ENCODE measurements around the gene CFAP251. TPM values are rescaled to one million over a fixed set of nuclear protein-coding genes. Genes with fewer than 3 reads are reported as not detected.

CFAP251 gene
- total and polyA plus RNA-seq, 2 of the 13 experiments (the other 11 are each of a cell fraction or from before 2014, with no cell fraction given): 0.30 to 0.42 TPM

DNA sequence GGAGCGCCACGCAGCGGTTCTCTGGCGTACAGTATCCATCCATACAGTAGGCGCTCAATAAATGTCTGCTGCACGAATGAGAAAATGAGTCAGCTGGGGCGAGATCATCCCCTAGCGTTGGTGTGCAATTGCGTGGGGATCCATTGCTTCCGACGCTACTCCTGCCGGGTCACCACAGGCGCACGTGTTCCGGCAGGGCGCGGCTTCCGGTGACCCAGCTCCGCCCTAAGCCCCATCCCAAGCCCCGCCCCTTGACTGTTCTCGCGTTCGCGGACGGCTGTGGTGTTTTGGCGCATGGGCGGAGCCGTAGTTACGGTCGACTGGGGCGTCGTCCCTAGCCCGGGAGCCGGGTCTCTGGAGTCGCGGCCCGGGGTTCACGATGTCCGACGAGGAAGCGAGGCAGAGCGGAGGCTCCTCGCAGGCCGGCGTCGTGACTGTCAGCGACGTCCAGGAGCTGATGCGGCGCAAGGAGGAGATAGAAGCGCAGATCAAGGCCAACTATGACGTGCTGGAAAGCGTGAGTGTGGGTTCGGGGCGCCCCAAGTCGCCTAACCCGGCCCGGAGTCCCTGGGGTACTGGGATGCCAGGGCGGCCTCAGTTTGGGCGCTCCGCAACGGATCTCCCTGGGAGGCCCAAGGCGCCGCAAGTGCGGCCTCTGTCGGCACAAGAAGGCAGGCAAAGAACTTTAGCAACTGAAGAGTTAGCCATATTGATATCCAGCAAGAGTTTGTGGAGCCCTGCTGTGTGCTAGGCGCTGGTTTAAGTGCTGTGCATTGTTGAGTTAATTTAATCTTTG, 29.7 kb upstream of the CFAP251 start, which contains the start of gene PSMD9 (continued):
- TF ChIP-seq SOX13 (IDR thresholded peaks at IDR 0.05): no peak
- peak in 1 of 2 experiments; percentile 51; a peak in 1 of 4 replicates for TF ChIP-seq SOX13 (CRISPR knock-in tag; conservative IDR thresholded peaks at IDR 0.05 in 1 of 2, IDR thresholded peaks at IDR 0.05 in 1 of 2)
- TF ChIP-seq, protein P1, sequence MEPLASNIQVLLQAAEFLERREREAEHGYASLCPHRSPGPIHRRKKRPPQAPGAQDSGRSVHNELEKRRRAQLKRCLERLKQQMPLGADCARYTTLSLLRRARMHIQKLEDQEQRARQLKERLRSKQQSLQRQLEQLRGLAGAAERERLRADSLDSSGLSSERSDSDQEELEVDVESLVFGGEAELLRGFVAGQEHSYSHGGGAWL (CRISPR knock-in tag; IDR thresholded peaks at IDR 0.05): peak; percentile 94
- peak; percentile 96 for TF ChIP-seq ZNF891 (CRISPR knock-in tag; IDR thresholded peaks at IDR 0.05)
- 0 out of 2 replicates have a peak, but pooled peaks have one; percentile 21 for TF ChIP-seq KDM6A (CRISPR knock-in tag; IDR thresholded peaks at IDR 0.05; ENCODE audit: low read depth)
- peak; percentile 86 for TF ChIP-seq SNAPC2 (CRISPR knock-in tag; IDR thresholded peaks at IDR 0.05)
- TF ChIP-seq, protein P2, sequence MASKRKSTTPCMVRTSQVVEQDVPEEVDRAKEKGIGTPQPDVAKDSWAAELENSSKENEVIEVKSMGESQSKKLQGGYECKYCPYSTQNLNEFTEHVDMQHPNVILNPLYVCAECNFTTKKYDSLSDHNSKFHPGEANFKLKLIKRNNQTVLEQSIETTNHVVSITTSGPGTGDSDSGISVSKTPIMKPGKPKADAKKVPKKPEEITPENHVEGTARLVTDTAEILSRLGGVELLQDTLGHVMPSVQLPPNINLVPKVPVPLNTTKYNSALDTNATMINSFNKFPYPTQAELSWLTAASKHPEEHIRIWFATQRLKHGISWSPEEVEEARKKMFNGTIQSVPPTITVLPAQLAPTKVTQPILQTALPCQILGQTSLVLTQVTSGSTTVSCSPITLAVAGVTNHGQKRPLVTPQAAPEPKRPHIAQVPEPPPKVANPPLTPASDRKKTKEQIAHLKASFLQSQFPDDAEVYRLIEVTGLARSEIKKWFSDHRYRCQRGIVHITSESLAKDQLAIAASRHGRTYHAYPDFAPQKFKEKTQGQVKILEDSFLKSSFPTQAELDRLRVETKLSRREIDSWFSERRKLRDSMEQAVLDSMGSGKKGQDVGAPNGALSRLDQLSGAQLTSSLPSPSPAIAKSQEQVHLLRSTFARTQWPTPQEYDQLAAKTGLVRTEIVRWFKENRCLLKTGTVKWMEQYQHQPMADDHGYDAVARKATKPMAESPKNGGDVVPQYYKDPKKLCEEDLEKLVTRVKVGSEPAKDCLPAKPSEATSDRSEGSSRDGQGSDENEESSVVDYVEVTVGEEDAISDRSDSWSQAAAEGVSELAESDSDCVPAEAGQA (IDR thresholded peaks at IDR 0.05; ENCODE audit: low read depth): peak; percentile 80; the same call in 1 of the 2 replicates
- TF ChIP-seq, protein P2 (CRISPR knock-in tag; IDR thresholded peaks at IDR 0.05; ENCODE audit: borderline replicate concordance): no peak
- peak; percentile 98; the same call in 1 of the 2 replicates for TF ChIP-seq ZNF383 (CRISPR knock-in tag; IDR thresholded peaks at IDR 0.05; ENCODE audit: borderline replicate concordance)
- peak; percentile 90 for TF ChIP-seq HNRNPLL (IDR thresholded peaks at IDR 0.05; ENCODE audit: low read depth, low read length, poor library complexity, severe bottlenecking)
- TF ChIP-seq MTA1 (CRISPR knock-in tag; IDR thresholded peaks at IDR 0.05; ENCODE audit: borderline replicate concordance): peak; percentile 95
- TF ChIP-seq, protein P3, sequence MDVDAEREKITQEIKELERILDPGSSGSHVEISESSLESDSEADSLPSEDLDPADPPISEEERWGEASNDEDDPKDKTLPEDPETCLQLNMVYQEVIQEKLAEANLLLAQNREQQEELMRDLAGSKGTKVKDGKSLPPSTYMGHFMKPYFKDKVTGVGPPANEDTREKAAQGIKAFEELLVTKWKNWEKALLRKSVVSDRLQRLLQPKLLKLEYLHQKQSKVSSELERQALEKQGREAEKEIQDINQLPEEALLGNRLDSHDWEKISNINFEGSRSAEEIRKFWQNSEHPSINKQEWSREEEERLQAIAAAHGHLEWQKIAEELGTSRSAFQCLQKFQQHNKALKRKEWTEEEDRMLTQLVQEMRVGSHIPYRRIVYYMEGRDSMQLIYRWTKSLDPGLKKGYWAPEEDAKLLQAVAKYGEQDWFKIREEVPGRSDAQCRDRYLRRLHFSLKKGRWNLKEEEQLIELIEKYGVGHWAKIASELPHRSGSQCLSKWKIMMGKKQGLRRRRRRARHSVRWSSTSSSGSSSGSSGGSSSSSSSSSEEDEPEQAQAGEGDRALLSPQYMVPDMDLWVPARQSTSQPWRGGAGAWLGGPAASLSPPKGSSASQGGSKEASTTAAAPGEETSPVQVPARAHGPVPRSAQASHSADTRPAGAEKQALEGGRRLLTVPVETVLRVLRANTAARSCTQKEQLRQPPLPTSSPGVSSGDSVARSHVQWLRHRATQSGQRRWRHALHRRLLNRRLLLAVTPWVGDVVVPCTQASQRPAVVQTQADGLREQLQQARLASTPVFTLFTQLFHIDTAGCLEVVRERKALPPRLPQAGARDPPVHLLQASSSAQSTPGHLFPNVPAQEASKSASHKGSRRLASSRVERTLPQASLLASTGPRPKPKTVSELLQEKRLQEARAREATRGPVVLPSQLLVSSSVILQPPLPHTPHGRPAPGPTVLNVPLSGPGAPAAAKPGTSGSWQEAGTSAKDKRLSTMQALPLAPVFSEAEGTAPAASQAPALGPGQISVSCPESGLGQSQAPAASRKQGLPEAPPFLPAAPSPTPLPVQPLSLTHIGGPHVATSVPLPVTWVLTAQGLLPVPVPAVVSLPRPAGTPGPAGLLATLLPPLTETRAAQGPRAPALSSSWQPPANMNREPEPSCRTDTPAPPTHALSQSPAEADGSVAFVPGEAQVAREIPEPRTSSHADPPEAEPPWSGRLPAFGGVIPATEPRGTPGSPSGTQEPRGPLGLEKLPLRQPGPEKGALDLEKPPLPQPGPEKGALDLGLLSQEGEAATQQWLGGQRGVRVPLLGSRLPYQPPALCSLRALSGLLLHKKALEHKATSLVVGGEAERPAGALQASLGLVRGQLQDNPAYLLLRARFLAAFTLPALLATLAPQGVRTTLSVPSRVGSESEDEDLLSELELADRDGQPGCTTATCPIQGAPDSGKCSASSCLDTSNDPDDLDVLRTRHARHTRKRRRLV (CRISPR knock-in tag; IDR thresholded peaks at IDR 0.05): peak; percentile 95
- TF ChIP-seq RARG (CRISPR knock-in tag; IDR thresholded peaks at IDR 0.05; ENCODE audit: low read depth): peak; percentile 91; the same call in 1 of the 2 replicates
- TF ChIP-seq ZKSCAN1 (IDR thresholded peaks at IDR 0.05; ENCODE audit: low read length): no peak; the same call in 1 of the 2 replicates
- 0 out of 2 replicates have a peak, but pooled peaks have one; percentile 44 for TF ChIP-seq ZNF737 (CRISPR knock-in tag; IDR thresholded peaks at IDR 0.05; ENCODE audit: borderline replicate concordance)
- peak; percentile 98 for TF ChIP-seq ZNF761 (CRISPR knock-in tag; conservative IDR thresholded peaks at IDR 0.05)
- TF ChIP-seq ZMYM3 (CRISPR knock-in tag; IDR thresholded peaks at IDR 0.05): peak; percentile 99
